Measurements from ENCODE around the gene POFUT2.

DNA sequence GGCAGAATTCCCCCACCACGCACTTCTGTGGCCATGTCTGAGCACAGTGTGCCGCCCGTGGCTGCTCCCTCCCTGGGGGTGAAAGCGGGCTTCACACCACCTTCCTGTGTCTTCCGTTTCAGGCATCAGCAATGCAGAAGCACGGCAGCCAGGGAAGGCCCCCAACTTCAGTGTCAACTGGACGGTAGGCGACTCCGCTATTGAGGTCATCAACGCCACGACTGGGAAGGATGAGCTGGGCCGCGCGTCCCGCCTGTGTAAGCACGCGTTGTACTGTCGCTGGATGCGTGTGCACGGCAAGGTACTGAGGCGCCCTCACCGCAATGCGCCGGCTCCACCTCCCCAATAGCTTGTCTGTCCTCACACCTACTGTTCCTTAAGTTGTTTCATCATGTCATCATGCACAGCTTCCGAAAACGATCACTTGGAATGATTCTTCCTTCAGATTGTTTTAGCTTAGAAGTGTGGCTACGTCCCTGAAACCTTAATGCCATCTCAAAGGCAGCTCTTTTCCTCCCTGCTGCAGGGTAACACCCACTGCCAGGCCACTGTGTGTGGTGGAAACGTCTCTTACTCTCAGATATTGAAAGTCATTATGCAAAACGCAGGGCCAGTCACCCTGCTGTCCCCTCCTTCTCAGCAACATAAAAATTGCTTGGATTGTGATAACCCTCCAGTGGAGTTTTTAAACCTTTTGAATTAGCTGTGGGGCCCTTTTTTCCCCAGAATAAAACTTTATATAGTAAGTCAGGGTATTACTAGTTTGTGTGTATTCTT is 66.8 kb downstream of the POFUT2 start:
- TF ChIP-seq, protein P1, sequence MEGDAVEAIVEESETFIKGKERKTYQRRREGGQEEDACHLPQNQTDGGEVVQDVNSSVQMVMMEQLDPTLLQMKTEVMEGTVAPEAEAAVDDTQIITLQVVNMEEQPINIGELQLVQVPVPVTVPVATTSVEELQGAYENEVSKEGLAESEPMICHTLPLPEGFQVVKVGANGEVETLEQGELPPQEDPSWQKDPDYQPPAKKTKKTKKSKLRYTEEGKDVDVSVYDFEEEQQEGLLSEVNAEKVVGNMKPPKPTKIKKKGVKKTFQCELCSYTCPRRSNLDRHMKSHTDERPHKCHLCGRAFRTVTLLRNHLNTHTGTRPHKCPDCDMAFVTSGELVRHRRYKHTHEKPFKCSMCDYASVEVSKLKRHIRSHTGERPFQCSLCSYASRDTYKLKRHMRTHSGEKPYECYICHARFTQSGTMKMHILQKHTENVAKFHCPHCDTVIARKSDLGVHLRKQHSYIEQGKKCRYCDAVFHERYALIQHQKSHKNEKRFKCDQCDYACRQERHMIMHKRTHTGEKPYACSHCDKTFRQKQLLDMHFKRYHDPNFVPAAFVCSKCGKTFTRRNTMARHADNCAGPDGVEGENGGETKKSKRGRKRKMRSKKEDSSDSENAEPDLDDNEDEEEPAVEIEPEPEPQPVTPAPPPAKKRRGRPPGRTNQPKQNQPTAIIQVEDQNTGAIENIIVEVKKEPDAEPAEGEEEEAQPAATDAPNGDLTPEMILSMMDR (IDR thresholded peaks at IDR 0.05 in 4 of 5, conservative IDR thresholded peaks at IDR 0.05 in 1 of 5), result no peak
- TF ChIP-seq POLR2A (IDR thresholded peaks at IDR 0.05), result no peak

Data from gastrocnemius medialis (tissue), 4 donors.